Lung microvascular endothelial cell (primary cell): ENCODE results near the gene C8A. TPM values are rescaled to one million over a fixed set of nuclear protein-coding genes. Genes with fewer than 3 reads are reported as not detected.

Experiments
- DNase-seq, 2 donors: peaks; one replicate each; pipeline versions ENCODE4 v3.0.0 to v3.0.0-alpha.2; 2010; ENCODE audit warnings: low read depth in 2 of 2
- total RNA-seq: library from RNA; depleted of rRNA; stranded (reverse); fragments of >200 nt; gene quantifications from 2 replicates; pipeline ENCODE4 v1.2.1, GENCODE V29; 2014

The C8A gene
- total RNA-seq, 1 donor from 2014 or later: not detected

- no peak for DNase-seq
Measured at GRCh38 chr1:56890229-56890628, 35.6 kb downstream of the C8A start.

GRCh38 chr1:56894014-56894413 lies 39.4 kb downstream of the C8A start:
- DNase-seq: no peak

- no peak for DNase-seq
Measured at GRCh38 chr1:56897150-56898004, 42.8 kb downstream of the C8A start.

GRCh38 chr1:56898005-56898373 lies 43.4 kb downstream of the C8A start:
- no peak for DNase-seq

GRCh38 chr1:56898879-56899278 lies 44.3 kb downstream of the C8A start:
- no peak for DNase-seq

- DNase-seq: no peak
Measured at GRCh38 chr1:56901716-56902115, 47.1 kb downstream of the C8A start.

- DNase-seq: no peak
Measured at GRCh38 chr1:56903778-56904177, 49.2 kb downstream of the C8A start.

- DNase-seq: no peak
Measured at GRCh38 chr1:56904663-56905397, 50.2 kb downstream of the C8A start.

GRCh38 chr1:56905667-56906066 lies 51.1 kb downstream of the C8A start:
- no peak for DNase-seq

- DNase-seq: no peak
Measured at GRCh38 chr1:56908619-56909221, 54.1 kb downstream of the C8A start.

GRCh38 chr1:56910441-56910985 lies 55.9 kb downstream of the C8A start:
- DNase-seq: no peak

GRCh38 chr1:56911098-56911938 lies 56.7 kb downstream of the C8A start:
- DNase-seq: no peak

GRCh38 chr1:56912325-56912724 lies 57.7 kb downstream of the C8A start:
- no peak for DNase-seq

- DNase-seq: no peak
Measured at GRCh38 chr1:56915960-56916359, 61.4 kb downstream of the C8A start.

- DNase-seq: no peak
Measured at GRCh38 chr1:56916630-56917029, 62.0 kb downstream of the C8A start.

GRCh38 chr1:56917356-56917755 lies 62.8 kb downstream of the C8A start:
- DNase-seq: no peak

GRCh38 chr1:56920591-56921001 lies 66.0 kb downstream of the C8A start:
- no peak for DNase-seq

- no peak for DNase-seq
Measured at GRCh38 chr1:56921479-56921878, 66.9 kb downstream of the C8A start.

- no peak for DNase-seq
Measured at GRCh38 chr1:56922070-56922469, 67.5 kb downstream of the C8A start.

- DNase-seq: no peak
Measured at GRCh38 chr1:56922507-56922906, 67.9 kb downstream of the C8A start.

- no peak for DNase-seq
Measured at GRCh38 chr1:56923201-56923600, 68.6 kb downstream of the C8A start.
